Gastrocnemius medialis (tissue), 4 donors: ENCODE measurements around the gene KIRREL3. TPM values are rescaled to one million over a fixed set of nuclear protein-coding genes. Genes with fewer than 3 reads are reported as not detected.

ENCODE experiments used
- ATAC-seq, 2 donors: fragments of 150-250 bp; one replicate each; pipeline ENCODE4 v1.9.1; 2016
- DNase-seq, 2 donors: peaks; one replicate each; pipeline ENCODE4 v3.0.0-alpha.2; 2019
- H3K27ac ChIP-seq, 4 donors: fragments of 200-600 bp; sonication (generic); 1 replicate in 1 of 4; 2 replicates in 3 of 4; pipeline ENCODE4 v1.5.1; 2016 to 2018; ENCODE audit warnings: mild to moderate bottlenecking in 2 of 4, moderate library complexity in 1 of 4
- H3K27me3 ChIP-seq, 3 donors: fragments of 200-600 bp; sonication (generic) in 2 of 3; 1 replicate in 1 of 3; 2 replicates in 2 of 3; pipeline versions ENCODE4 v1.5.1 to v1.6.0; 2016 to 2019; ENCODE audit warnings: mild to moderate bottlenecking in 1 of 3, moderate library complexity in 1 of 3
- H3K36me3 ChIP-seq, 2 donors: fragments of 200-600 bp; sonication (generic) in 1 of 2; one replicate each; pipeline ENCODE4 v1.5.1; 2017 to 2018
- H3K4me1 ChIP-seq, 2 donors: fragments of 200-600 bp; sonication (generic) in 1 of 2; one replicate each; pipeline ENCODE4 v1.5.1; 2016 to 2017; ENCODE audit warnings: mild to moderate bottlenecking in 2 of 2
- H3K4me3 ChIP-seq, 4 donors: fragments of 200-600 bp; sonication (generic) in 3 of 4; 1 replicate in 1 of 4; 2 replicates in 3 of 4; pipeline ENCODE4 v1.5.1; 2016 to 2019; ENCODE audit warnings: mild to moderate bottlenecking in 2 of 4
- H3K9me3 ChIP-seq, 3 donors: fragments of 200-600 bp; sonication (generic) in 2 of 3; 1 replicate in 1 of 3; 2 replicates in 2 of 3; pipeline ENCODE4 v1.5.1; 2016 to 2019
- CTCF ChIP-seq, 5 experiments: fragments of 450-650 bp in 3 of 5; fragments of 200-600 bp in 2 of 5; sonication (generic) in 2 of 5; IDR thresholded peaks in 4 of 5; conservative IDR thresholded peaks in 1 of 5; 1 replicate in 4 of 5; 2 replicates in 1 of 5; pipeline ENCODE4 v1.5.1; 2016 to 2019; ENCODE audit warnings: antibody characterized with exemption in 5 of 5, mild to moderate bottlenecking in 3 of 5, moderate library complexity in 3 of 5
- POLR2A ChIP-seq, 2 donors: fragments of 450-650 bp; IDR thresholded peaks; one replicate each; pipeline ENCODE4 v1.6.1; 2017; ENCODE audit warnings: antibody characterized with exemption in 2 of 2, mild to moderate bottlenecking in 2 of 2, moderate library complexity in 2 of 2
- in situ Hi-C, 4 donors: fragments of 200-750 bp; cut with MboI; loops; one replicate each; pipeline versions ENCODE4 v1.15.0 to v1.8.0; 2017; ENCODE audit warnings: low sequenced_read_pairs in 4 of 4
- intact Hi-C: fragments of 100-400 bp; cut with DNase I; formaldehyde crosslinking; loops from one replicate; pipeline ENCODE4 v1.15.1; 2023; ENCODE audit warnings: low total_unique reads
- total RNA-seq, 4 donors: library from RNA; depleted of rRNA; stranded (reverse); fragments of >200 nt; gene quantifications; one replicate each; pipeline versions ENCODE4 v1.1.0 to v1.2.3, GENCODE V29; 2016

The KIRREL3 gene
- total RNA-seq, 4 donors from 2014 or later: 0.10 TPM; not detected in 3

- H3K9me3 ChIP-seq: no peaks in the 10 kb centered on the region
- H3K27me3 ChIP-seq: no peaks in the 10 kb centered on the region
- DNase-seq (no peak), ATAC-seq (no peak)
- H3K4me1 ChIP-seq: no peaks in the 10 kb centered on the region
- intact Hi-C loops (no loop called here), in situ Hi-C loops (no loop called here)
- no peaks in the 10 kb centered on the region for H3K36me3 ChIP-seq
- no peak overlapping the region for H3K4me3 ChIP-seq
- H3K27ac ChIP-seq: no peak overlapping the region
- TF ChIP-seq POLR2A (IDR thresholded peaks at IDR 0.05) (no peak), CTCF (IDR thresholded peaks at IDR 0.05 in 4 of 5, conservative IDR thresholded peaks at IDR 0.05 in 1 of 5) (no peak)
Measured at GRCh38 chr11:126805870-126806269, 194.7 kb downstream of the KIRREL3 start.

GRCh38 chr11:126804363-126804762 is 196.2 kb downstream of the KIRREL3 start:
- H3K36me3 ChIP-seq: no peaks in the 10 kb centered on the region
- ATAC-seq (no peak), DNase-seq (no peak)
- no peak overlapping the region for H3K27ac ChIP-seq
- TF ChIP-seq CTCF (IDR thresholded peaks at IDR 0.05 in 4 of 5, conservative IDR thresholded peaks at IDR 0.05 in 1 of 5): no peak
- no peak for TF ChIP-seq POLR2A (IDR thresholded peaks at IDR 0.05)
- no peaks in the 10 kb centered on the region for H3K9me3 ChIP-seq
- H3K4me1 ChIP-seq: no peaks in the 10 kb centered on the region
- no peaks in the 10 kb centered on the region for H3K27me3 ChIP-seq
- H3K4me3 ChIP-seq: no peak overlapping the region
- intact Hi-C loops (no loop called here), in situ Hi-C loops (no loop called here)

GRCh38 chr11:126800009-126800408 is 200.6 kb downstream of the KIRREL3 start:
- in situ Hi-C loops: no loop called here
- intact Hi-C loops: no loop called here
- Histone ChIP-seq H3K9me3 (no peaks in the 10 kb centered on the region), H3K36me3 (no peaks in the 10 kb centered on the region), H3K27me3 (no peaks in the 10 kb centered on the region), H3K27ac (no peak overlapping the region), H3K4me3 (no peak overlapping the region), H3K4me1 (no peaks in the 10 kb centered on the region)
- DNase-seq (no peak), ATAC-seq (no peak)
- no peak for TF ChIP-seq POLR2A (IDR thresholded peaks at IDR 0.05)
- no peak for TF ChIP-seq CTCF (IDR thresholded peaks at IDR 0.05 in 4 of 5, conservative IDR thresholded peaks at IDR 0.05 in 1 of 5)

GRCh38 chr11:126797457-126798169 is 203.0 kb downstream of the KIRREL3 start:
- TF ChIP-seq POLR2A (IDR thresholded peaks at IDR 0.05) (no peak), CTCF (IDR thresholded peaks at IDR 0.05 in 4 of 5, conservative IDR thresholded peaks at IDR 0.05 in 1 of 5) (no peak)
- in situ Hi-C loops (no loop called here), intact Hi-C loops (no loop called here)
- Histone ChIP-seq H3K36me3 (no peaks in the 10 kb centered on the region), H3K27ac (no peak overlapping the region), H3K27me3 (no peaks in the 10 kb centered on the region), H3K4me1 (no peaks in the 10 kb centered on the region), H3K9me3 (no peaks in the 10 kb centered on the region), H3K4me3 (no peak overlapping the region)
- ATAC-seq (no peak), DNase-seq (no peak)

- Histone ChIP-seq H3K4me1 (no peaks in the 10 kb centered on the region), H3K36me3 (no peaks in the 10 kb centered on the region), H3K27ac (no peak overlapping the region), H3K4me3 (no peak overlapping the region), H3K27me3 (no peaks in the 10 kb centered on the region), H3K9me3 (no peaks in the 10 kb centered on the region)
- DNase-seq (no peak), ATAC-seq (no peak)
- TF ChIP-seq CTCF (IDR thresholded peaks at IDR 0.05 in 4 of 5, conservative IDR thresholded peaks at IDR 0.05 in 1 of 5) (no peak), POLR2A (IDR thresholded peaks at IDR 0.05) (no peak)
- in situ Hi-C loops: no loop called here
- intact Hi-C loops: no loop called here
Measured at GRCh38 chr11:126793596-126793995, 207.0 kb downstream of the KIRREL3 start.
